GM23338 (cell line): Measurements from ENCODE around the gene PTP4A2. TPM values are rescaled to one million over a fixed set of nuclear protein-coding genes. Genes with fewer than 3 reads are reported as not detected.

Experiments used
- ATAC-seq: fragments of 200-7000 bp; cut with Tn5 transposase; 3 replicates; pipeline ENCODE4 v1.9.1; 2020
- DNase-seq: peaks from one replicate; pipeline ENCODE4 v3.0.0-alpha.2; 2015; ENCODE audit warnings: low spot score
- H2AFZ ChIP-seq: fragments of 200-600 bp; sonication (generic); 2 replicates; pipeline ENCODE4 v1.8.0; 2016; ENCODE audit warnings: antibody characterized with exemption, mild to moderate bottlenecking, moderate library complexity
- H3F3A ChIP-seq: fragments of 200-600 bp; sonication (generic); replicated peaks from 2 replicates; pipeline ENCODE4 v1.8.0; 2017; ENCODE audit warnings: antibody characterized with exemption, mixed run types, low read depth
- H3K27ac ChIP-seq: fragments of 200-600 bp; sonication (generic); 2 replicates; pipeline ENCODE4 v1.6.1; 2016; ENCODE audit warnings: low read depth
- H3K27me3 ChIP-seq: fragments of 200-600 bp; sonication (generic); 2 replicates; pipeline ENCODE4 v1.8.0; 2016; ENCODE audit warnings: mild to moderate bottlenecking, mixed run types, moderate library complexity; ENCODE audit not compliant: insufficient read depth
- H3K36me3 ChIP-seq: fragments of 200-600 bp; sonication (generic); 2 replicates; pipeline ENCODE4 v1.8.0; 2016; ENCODE audit warnings: mild to moderate bottlenecking; ENCODE audit not compliant: insufficient read depth
- H3K4me1 ChIP-seq: fragments of 200-600 bp; sonication (generic); 2 replicates; pipeline ENCODE4 v1.8.0; 2016; ENCODE audit warnings: mild to moderate bottlenecking, moderate library complexity; ENCODE audit not compliant: insufficient read depth
- H3K4me2 ChIP-seq: fragments of 200-600 bp; sonication (generic); 2 replicates; pipeline ENCODE4 v1.7.1; 2017; ENCODE audit warnings: mixed run types
- H3K4me3 ChIP-seq: fragments of 200-600 bp; sonication (generic); 2 replicates; pipeline ENCODE4 v1.6.1; 2016; ENCODE audit warnings: mixed run types
- H3K79me2 ChIP-seq: fragments of 200-600 bp; sonication (generic); replicated peaks from 2 replicates; pipeline ENCODE4 v1.8.0; 2017; ENCODE audit warnings: mild to moderate bottlenecking; ENCODE audit not compliant: insufficient read depth
- H3K9me2 ChIP-seq: fragments of 200-600 bp; sonication (generic); 2 replicates; pipeline ENCODE4 v1.8.0; 2017; ENCODE audit not compliant: insufficient read depth
- H4K20me1 ChIP-seq: fragments of 200-600 bp; sonication (generic); replicated peaks from 2 replicates; pipeline ENCODE4 v1.8.0; 2017; ENCODE audit warnings: mild to moderate bottlenecking; ENCODE audit not compliant: insufficient read depth
- H3K27ac Mint-ChIP-seq: 2 replicates; pipeline ENCODE4 v1.8.0; 2020; ENCODE audit warnings: inconsistent platforms, mild to moderate bottlenecking, moderate library complexity, mixed read lengths
- H3K27me3 Mint-ChIP-seq: 3 replicates; pipeline ENCODE4 v1.8.0; 2022; ENCODE audit warnings: low read depth, mild to moderate bottlenecking, moderate library complexity, mixed read lengths, inconsistent platforms; ENCODE audit not compliant: insufficient read depth, poor library complexity
- H3K36me3 Mint-ChIP-seq: 3 replicates; pipeline ENCODE4 v1.8.0; 2021; ENCODE audit warnings: low read depth, mild to moderate bottlenecking, inconsistent platforms, moderate library complexity, mixed read lengths
- H3K4me1 Mint-ChIP-seq: 3 replicates; pipeline ENCODE4 v1.8.0; 2020; ENCODE audit warnings: mild to moderate bottlenecking, inconsistent platforms, mixed read lengths
- H3K4me3 Mint-ChIP-seq: 3 replicates; pipeline ENCODE4 v1.8.0; 2021; ENCODE audit warnings: moderate library complexity, mild to moderate bottlenecking, inconsistent platforms, mixed read lengths
- H3K9me3 Mint-ChIP-seq: 3 replicates; pipeline ENCODE4 v1.8.0; 2020; ENCODE audit warnings: moderate library complexity, mild to moderate bottlenecking, inconsistent platforms, mixed read lengths
- EZH2 ChIP-seq: fragments of 200-600 bp; sonication (generic); IDR thresholded peaks from one replicate; pipeline ENCODE4 v1.8.0; 2017; ENCODE audit warnings: antibody characterized with exemption, mild to moderate bottlenecking, low read depth; ENCODE audit not compliant: unreplicated experiment
- EZH2phosphoT487 ChIP-seq: fragments of 200-600 bp; sonication (generic); IDR thresholded peaks from one replicate; pipeline ENCODE4 v1.8.1; 2018; ENCODE audit warnings: antibody characterized with exemption; ENCODE audit not compliant: unreplicated experiment
- NANOG ChIP-seq: IDR thresholded peaks from 2 replicates; pipeline ENCODE4 v1.6.1; 2016; ENCODE audit warnings: antibody characterized with exemption, borderline replicate concordance
- POLR2AphosphoS5 ChIP-seq: IDR thresholded peaks from 2 replicates; pipeline ENCODE4 v1.6.1; 2016; ENCODE audit warnings: antibody characterized with exemption, low read depth
- STAT1 ChIP-seq: IDR thresholded peaks from one replicate; pipeline ENCODE4 v1.6.1; 2016; ENCODE audit warnings: antibody characterized with exemption; ENCODE audit not compliant: unreplicated experiment
- ZNF331 ChIP-seq: fragments of 250-450 bp; sonication (Bioruptor Pico); IDR thresholded peaks from 2 replicates; pipeline ENCODE4 v1.5.0; 2020; ENCODE audit warnings: low read depth, mild to moderate bottlenecking, moderate library complexity
- polyA plus RNA-seq: library from polyadenylated mRNA; unstranded; fragments of >200 nt; fragmentation: Nextera tagmentation; extraction: Ambion mirVana; gene quantifications from 2 replicates; pipeline ENCODE4 v1.2.1, GENCODE V29; 2016
- total RNA-seq: library from RNA; depleted of rRNA; stranded (reverse); fragments of >200 nt; shearing (Covaris generic); gene quantifications from 2 replicates; pipeline ENCODE4 v1.2.3, GENCODE V29; 2014
- TF ChIP-seq, protein P1 (sequence below): IDR thresholded peaks from 2 replicates; pipeline ENCODE4 v1.6.1; 2016; ENCODE audit warnings: antibody characterized with exemption
- TF ChIP-seq, protein P2 (sequence below), 2 experiments: fragments of 200-600 bp in 1 of 2; sonication (generic) in 1 of 2; conservative IDR thresholded peaks; 2 replicates each; pipeline versions ENCODE4 v1.5.1 to v1.6.1; 2016 to 2017; ENCODE audit warnings: antibody characterized with exemption in 2 of 2, low read depth in 2 of 2, mild to moderate bottlenecking in 2 of 2, moderate library complexity in 1 of 2
- TF ChIP-seq, protein P3 (sequence below): IDR thresholded peaks from one replicate; pipeline ENCODE4 v1.6.1; 2018; ENCODE audit warnings: antibody characterized with exemption; ENCODE audit not compliant: unreplicated experiment
- TF ChIP-seq, protein P4 (sequence below): fragments of 250-450 bp; sonication (Bioruptor Pico); IDR thresholded peaks from 2 replicates; pipeline ENCODE4 v1.5.0; 2020; ENCODE audit warnings: mild to moderate bottlenecking, moderate library complexity

PTP4A2 gene
- total and polyA plus RNA-seq, 2 experiments from 2014 or later, result 153 to 260 TPM

DNA sequence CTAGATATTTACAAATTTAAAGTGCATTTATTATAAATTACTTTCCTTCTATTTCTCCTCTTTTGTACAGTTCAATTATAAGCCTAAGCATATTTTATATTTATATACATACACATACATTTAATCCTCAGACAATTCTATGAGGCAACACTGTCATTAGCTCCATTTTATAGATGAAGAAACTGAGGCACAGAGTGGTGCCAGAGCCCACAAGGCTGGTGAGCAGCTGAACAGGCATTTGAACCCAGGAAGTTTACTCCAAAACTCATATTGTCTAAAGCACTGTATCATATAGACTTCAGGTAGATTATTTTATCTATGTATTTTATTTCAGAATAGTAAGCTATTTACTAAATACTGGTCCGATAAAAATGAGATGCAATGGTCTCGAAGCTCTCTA, 52.3 kb downstream of the PTP4A2 start:
- Mint-ChIP-seq H3K36me3 (no peaks in the 10 kb centered on the region), H3K27ac (no peak overlapping the region), H3K27me3 (no peaks in the 10 kb centered on the region), H3K4me3 (no peak overlapping the region), H3K9me3 (no peaks in the 10 kb centered on the region), H3K4me1 (peaks cover 7% of the 10 kb centered on the region; the same call in 1 of the 3 replicates)
- Histone ChIP-seq H3K9me2 (no peaks in the 10 kb centered on the region), H3K36me3 (no peaks in the 10 kb centered on the region), H2AFZ (no peak overlapping the region), H3K4me1 (peaks cover 5% of the 10 kb centered on the region; the same call in 1 of the 2 replicates), H3K4me2 (no peak overlapping the region), H4K20me1 (no peaks in the 10 kb centered on the region), H3K27ac (no peak overlapping the region), H3F3A (no peaks in the 10 kb centered on the region), H3K79me2 (no peaks in the 10 kb centered on the region), H3K4me3 (no peak overlapping the region), H3K27me3 (no peaks in the 10 kb centered on the region)
- no peak for ATAC-seq
- TF ChIP-seq STAT1 (no peak), POLR2AphosphoS5 (no peak), NANOG (no peak), EZH2phosphoT487 (no peak), EZH2 (no peak), ZNF331 (CRISPR knock-in tag) (no peak)
- TF ChIP-seq, protein P1, sequence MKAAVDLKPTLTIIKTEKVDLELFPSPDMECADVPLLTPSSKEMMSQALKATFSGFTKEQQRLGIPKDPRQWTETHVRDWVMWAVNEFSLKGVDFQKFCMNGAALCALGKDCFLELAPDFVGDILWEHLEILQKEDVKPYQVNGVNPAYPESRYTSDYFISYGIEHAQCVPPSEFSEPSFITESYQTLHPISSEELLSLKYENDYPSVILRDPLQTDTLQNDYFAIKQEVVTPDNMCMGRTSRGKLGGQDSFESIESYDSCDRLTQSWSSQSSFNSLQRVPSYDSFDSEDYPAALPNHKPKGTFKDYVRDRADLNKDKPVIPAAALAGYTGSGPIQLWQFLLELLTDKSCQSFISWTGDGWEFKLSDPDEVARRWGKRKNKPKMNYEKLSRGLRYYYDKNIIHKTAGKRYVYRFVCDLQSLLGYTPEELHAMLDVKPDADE, result no peak
- TF ChIP-seq, protein P2, sequence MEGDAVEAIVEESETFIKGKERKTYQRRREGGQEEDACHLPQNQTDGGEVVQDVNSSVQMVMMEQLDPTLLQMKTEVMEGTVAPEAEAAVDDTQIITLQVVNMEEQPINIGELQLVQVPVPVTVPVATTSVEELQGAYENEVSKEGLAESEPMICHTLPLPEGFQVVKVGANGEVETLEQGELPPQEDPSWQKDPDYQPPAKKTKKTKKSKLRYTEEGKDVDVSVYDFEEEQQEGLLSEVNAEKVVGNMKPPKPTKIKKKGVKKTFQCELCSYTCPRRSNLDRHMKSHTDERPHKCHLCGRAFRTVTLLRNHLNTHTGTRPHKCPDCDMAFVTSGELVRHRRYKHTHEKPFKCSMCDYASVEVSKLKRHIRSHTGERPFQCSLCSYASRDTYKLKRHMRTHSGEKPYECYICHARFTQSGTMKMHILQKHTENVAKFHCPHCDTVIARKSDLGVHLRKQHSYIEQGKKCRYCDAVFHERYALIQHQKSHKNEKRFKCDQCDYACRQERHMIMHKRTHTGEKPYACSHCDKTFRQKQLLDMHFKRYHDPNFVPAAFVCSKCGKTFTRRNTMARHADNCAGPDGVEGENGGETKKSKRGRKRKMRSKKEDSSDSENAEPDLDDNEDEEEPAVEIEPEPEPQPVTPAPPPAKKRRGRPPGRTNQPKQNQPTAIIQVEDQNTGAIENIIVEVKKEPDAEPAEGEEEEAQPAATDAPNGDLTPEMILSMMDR (conservative IDR thresholded peaks at IDR 0.05; ENCODE audit: low read depth in 2 of 2), result no peak
- TF ChIP-seq, protein P3, sequence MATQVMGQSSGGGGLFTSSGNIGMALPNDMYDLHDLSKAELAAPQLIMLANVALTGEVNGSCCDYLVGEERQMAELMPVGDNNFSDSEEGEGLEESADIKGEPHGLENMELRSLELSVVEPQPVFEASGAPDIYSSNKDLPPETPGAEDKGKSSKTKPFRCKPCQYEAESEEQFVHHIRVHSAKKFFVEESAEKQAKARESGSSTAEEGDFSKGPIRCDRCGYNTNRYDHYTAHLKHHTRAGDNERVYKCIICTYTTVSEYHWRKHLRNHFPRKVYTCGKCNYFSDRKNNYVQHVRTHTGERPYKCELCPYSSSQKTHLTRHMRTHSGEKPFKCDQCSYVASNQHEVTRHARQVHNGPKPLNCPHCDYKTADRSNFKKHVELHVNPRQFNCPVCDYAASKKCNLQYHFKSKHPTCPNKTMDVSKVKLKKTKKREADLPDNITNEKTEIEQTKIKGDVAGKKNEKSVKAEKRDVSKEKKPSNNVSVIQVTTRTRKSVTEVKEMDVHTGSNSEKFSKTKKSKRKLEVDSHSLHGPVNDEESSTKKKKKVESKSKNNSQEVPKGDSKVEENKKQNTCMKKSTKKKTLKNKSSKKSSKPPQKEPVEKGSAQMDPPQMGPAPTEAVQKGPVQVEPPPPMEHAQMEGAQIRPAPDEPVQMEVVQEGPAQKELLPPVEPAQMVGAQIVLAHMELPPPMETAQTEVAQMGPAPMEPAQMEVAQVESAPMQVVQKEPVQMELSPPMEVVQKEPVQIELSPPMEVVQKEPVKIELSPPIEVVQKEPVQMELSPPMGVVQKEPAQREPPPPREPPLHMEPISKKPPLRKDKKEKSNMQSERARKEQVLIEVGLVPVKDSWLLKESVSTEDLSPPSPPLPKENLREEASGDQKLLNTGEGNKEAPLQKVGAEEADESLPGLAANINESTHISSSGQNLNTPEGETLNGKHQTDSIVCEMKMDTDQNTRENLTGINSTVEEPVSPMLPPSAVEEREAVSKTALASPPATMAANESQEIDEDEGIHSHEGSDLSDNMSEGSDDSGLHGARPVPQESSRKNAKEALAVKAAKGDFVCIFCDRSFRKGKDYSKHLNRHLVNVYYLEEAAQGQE, result no peak
- TF ChIP-seq, protein P4, sequence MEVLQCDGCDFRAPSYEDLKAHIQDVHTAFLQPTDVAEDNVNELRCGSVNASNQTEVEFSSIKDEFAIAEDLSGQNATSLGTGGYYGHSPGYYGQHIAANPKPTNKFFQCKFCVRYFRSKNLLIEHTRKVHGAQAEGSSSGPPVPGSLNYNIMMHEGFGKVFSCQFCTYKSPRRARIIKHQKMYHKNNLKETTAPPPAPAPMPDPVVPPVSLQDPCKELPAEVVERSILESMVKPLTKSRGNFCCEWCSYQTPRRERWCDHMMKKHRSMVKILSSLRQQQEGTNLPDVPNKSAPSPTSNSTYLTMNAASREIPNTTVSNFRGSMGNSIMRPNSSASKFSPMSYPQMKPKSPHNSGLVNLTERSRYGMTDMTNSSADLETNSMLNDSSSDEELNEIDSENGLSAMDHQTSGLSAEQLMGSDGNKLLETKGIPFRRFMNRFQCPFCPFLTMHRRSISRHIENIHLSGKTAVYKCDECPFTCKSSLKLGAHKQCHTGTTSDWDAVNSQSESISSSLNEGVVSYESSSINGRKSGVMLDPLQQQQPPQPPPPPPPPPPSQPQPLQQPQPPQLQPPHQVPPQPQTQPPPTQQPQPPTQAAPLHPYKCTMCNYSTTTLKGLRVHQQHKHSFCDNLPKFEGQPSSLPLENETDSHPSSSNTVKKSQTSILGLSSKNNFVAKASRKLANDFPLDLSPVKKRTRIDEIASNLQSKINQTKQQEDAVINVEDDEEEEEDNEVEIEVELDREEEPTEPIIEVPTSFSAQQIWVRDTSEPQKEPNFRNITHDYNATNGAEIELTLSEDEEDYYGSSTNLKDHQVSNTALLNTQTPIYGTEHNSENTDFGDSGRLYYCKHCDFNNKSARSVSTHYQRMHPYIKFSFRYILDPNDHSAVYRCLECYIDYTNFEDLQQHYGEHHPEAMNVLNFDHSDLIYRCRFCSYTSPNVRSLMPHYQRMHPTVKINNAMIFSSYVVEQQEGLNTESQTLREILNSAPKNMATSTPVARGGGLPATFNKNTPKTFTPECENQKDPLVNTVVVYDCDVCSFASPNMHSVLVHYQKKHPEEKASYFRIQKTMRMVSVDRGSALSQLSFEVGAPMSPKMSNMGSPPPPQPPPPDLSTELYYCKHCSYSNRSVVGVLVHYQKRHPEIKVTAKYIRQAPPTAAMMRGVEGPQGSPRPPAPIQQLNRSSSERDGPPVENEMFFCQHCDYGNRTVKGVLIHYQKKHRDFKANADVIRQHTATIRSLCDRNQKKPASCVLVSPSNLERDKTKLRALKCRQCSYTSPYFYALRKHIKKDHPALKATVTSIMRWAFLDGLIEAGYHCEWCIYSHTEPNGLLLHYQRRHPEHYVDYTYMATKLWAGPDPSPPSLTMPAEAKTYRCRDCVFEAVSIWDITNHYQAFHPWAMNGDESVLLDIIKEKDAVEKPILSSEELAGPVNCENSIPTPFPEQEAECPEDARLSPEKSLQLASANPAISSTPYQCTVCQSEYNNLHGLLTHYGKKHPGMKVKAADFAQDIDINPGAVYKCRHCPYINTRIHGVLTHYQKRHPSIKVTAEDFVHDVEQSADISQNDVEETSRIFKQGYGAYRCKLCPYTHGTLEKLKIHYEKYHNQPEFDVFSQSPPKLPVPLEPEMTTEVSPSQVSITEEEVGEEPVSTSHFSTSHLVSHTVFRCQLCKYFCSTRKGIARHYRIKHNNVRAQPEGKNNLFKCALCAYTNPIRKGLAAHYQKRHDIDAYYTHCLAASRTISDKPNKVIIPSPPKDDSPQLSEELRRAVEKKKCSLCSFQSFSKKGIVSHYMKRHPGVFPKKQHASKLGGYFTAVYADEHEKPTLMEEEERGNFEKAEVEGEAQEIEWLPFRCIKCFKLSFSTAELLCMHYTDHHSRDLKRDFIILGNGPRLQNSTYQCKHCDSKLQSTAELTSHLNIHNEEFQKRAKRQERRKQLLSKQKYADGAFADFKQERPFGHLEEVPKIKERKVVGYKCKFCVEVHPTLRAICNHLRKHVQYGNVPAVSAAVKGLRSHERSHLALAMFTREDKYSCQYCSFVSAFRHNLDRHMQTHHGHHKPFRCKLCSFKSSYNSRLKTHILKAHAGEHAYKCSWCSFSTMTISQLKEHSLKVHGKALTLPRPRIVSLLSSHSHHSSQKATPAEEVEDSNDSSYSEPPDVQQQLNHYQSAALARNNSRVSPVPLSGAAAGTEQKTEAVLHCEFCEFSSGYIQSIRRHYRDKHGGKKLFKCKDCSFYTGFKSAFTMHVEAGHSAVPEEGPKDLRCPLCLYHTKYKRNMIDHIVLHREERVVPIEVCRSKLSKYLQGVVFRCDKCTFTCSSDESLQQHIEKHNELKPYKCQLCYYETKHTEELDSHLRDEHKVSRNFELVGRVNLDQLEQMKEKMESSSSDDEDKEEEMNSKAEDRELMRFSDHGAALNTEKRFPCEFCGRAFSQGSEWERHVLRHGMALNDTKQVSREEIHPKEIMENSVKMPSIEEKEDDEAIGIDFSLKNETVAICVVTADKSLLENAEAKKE, result no peak
- DNase-seq, result no peak
